GM18861 (cell line): ENCODE data around the gene SEMA7A.
"Not testable (repeated sequence)": the region's sequence is repeated elsewhere in the genome, so short reads cannot be mapped to it uniquely, and the experiment has no call there.

Experiments
- ATAC-seq: cut with Tn5 transposase; IDR thresholded peaks from one replicate; pipeline ENCODE4 v1.9.1; 2021; ENCODE audit not compliant: unreplicated experiment

SEMA7A gene

DNA sequence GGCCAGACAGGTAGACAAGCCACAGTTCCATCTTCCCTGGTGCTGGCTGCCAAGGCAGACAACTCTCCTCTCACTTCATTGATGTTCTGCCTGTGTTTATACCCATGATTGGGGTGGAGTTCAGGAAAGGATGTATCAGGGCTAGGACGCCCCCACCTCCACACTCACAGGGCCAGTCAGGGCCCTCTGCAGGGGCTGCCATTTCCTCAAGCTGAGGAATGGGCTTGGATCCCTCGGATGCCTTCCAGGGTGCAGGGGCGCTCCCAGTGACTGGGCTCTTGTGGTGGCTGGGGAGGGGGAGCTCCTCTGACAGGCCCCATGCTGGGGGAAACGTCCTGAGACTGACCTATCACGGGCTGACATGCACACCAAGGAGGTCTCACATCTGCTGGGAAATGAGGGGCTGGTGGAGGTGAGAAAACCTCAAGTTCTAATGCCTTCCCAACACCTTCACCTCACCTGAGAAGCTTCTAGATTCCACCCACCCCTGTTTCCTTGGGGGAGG, 31.4 kb downstream of the SEMA7A start:
- no peak for ATAC-seq

DNA sequence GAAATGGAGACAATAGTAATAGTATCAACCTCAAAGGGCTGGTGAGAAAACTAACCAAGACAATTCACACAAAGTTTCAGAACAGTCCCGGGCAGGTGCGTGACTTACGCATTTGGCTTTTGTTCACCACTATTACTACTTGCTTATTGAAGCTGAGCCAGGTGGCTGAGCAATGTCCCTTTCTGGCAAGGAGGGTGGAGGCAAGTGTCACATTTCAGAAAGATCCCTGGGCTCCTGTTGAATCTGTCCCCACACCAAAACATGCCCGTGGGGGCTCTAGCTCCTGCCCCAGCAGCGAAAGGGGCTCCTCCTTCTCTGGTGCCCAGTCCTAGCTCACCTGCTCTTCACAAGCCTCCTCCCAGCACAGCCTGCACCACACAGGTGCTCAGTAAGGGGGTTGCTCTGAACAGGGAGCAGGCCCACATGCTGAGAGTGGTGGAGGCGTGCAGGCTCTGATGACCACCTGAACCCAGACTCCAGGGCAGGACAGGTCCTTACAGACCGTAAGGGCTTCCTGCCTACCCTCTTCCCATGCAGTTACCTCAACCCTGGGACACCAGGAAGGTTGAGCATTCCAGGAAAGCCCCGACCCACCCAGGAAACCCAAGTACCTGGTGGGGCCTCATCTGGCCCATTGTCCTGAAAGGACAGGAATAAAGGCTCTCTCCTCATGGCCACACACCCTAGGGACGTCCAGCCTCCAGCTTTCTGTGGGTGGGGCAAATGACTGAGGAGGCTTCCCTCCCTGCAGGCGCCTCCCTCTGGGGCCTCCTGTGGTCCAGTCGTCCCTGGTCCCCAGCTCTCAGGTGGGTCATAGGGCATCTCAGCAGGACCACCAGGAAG, 32.6 kb downstream of the SEMA7A start:
- ATAC-seq = no peak

DNA sequence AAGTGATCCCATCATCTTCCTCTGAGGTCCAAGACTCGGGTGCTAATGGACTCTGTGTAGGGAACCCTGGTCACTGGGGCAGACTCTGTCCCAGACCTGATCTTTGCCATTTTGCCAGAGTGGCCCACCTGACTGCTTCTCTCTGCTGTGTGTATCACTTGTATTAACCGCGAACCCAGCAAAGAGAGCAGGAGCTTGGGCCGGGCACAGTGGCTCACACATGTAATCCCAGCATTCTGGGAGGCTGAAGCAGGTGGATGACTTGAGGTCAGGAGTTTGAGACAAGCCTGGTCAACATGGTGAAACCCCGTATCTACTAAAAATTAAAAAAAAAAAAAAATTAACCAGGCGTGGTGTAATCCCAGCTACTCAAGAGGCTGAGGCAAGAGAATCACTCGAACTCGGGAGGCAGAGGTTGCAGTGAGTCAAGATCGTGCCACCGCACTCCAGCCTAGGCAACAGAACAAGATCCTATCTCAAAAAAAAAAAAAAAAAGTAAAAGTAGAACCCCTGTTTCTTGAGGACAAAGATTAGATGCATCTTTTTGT, 33.4 kb downstream of the SEMA7A start:
- ATAC-seq = no peak

DNA sequence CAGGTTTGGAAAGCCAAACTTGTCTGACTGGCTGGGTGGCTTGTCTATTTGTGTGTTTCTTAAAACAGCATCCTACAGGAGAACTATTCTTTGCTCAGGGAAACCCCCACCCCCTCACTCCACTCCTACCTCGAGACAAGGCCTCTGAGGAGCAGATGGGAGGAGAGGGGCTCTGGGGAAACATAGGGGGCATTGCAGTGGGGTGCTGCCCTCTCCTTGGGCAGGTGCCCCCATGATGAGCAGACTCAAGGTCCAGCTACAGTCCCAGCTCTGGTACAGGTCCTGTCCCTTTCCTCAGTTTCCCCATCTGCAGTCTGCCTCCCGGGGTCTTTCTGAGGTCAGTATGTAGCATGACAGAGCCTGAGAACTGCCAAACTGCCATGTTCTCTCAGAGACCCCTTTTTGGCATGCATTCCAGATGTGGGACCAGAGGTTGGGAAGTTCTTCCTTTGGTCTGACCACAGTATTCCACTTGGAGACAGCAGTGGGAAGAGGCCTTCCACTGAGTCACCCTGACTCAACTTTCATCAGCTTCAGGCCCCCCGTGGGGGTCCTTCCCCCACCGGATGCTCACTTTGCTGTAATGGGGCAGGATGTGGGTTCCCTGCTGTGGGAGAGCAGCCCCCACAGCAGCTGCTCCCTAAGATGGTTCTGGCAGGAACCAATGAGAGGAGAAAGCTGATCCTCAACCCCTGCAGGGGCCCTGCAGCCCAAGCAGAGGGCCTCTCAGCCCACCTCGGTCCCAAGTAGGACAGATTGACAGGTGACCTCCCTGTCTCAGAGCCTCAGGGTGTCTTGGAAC, 34.0 kb downstream of the SEMA7A start:
- ATAC-seq = no peak

DNA sequence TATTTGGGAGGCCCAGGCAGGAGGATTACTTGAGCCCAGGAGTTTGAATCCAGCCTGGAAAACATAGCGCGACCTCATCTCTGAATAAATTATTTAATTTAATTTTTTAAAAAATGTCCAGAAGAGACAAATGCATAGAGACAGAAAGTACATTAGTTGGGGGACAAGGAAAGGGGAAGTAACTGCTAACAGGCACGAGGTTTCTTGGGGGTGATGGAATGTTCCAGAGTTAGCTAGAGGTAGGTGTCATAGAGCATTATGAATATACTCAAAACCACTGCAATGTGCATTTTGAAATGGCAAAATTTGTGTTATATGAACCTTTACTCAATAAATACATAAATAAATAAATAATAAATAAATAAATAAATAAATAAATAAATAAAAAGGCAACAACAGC, 34.7 kb downstream of the SEMA7A start:
- no peak for ATAC-seq

DNA sequence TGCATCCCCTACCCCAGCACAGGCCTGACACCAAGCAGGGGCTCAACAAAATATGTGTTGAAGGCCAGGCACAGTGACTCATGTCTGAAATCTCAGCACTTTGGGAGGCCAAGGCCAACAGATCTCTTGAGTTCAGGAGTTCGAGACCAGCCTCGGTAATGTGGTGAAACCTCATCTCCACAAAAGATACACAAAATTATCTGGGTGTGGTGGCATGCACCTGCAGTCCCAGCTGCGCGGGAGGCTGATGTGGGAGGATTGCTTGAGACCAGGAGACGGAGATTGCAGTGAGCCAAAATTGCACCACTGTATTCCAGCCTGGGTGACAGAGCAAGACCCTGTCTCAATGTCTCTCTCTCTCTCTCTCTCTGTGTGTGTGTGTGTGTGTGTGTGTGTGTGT, 35.6 kb downstream of the SEMA7A start:
- ATAC-seq = no peak

DNA sequence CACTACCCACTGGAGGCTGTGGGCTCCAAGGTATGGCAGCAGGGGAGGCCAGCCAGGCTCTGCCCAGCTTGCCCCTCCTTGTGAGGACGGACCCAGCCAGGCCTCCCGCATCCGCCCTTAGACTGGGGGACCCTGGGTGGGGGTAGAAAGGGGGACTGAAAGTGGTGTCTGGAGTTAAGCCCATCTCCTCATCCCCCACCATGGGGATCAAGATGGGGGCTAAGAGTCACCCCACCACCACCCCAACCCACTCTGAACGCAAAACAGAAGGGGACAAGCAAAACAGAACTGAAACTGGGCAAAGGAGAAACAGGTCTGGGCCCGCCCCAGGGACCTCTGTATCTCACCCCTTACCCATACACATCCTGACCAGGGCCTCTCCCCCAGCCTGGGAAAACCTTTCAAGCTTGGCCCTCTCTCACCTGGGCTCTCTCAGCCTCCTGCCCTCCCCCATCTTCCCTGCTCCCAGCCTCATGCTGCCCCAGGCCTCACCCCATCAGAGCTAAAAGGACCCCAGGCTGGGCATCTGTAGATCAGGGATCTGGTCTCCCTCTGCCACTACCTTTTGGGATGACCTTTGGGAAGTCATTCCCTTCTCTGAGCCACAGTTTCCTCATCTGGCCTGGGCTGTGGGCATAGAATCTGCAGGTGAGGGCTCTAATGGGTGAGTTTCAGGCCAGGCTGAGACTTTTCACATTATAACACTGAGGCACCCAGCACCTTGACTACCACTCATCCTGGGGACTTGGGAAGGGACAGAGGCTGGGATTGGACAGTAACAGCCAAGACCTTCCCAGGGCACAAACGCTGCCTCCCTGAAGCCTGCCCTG, 36.3 kb downstream of the SEMA7A start:
- no peak for ATAC-seq

DNA sequence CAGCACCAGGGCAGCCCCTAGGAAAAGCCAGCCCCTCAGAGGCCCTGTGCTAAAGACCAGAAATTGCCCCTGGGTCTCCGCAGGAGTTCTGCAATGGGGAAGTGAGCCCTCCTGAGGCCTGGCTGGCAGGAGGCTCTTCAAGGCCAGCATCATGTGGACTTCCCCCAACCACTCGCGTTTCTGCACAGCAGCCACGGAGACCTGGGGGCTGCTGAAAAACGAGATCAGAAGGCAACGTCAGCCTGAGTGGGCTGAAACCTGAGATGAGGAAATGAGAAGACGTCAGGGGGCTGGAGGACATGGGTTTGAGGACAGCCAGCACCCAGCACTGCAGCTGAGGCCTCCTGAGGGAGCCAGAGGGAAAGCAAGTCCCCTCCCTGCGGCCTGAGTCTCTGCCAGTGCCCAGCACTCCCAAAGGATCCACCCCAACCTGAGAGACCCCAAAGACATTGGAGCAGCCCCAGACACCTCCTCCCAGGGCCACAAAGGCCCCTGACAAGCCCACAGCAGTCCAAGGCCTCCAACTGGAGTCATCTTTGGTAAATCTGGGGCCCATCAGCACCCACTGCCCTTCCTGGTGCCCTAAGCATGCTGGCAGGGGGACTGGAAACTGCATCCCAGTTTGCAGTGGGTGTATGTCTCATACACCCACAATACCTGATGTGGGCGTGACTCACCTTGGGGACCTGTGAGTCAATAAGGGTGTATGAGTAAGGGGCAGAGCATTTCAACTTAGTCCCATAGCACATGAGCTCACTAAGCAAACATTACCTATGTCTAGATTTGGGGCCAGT, 37.1 kb downstream of the SEMA7A start:
- ATAC-seq = peak; percentile 32

DNA sequence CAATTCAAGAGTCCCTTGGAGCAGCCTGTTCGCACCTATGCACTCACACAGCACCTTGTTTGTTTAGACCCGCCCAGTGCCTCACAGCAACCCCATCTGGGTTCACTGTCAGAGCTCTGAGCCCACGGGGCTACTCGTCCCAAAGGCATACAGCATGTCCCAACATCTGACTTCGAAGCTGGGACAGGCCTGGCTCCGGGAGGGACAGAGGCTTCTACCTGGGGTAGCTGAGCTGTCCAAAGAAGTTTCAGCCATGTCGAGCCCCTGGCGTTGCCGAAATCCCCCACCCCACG, 37.7 kb downstream of the SEMA7A start:
- ATAC-seq = no peak

DNA sequence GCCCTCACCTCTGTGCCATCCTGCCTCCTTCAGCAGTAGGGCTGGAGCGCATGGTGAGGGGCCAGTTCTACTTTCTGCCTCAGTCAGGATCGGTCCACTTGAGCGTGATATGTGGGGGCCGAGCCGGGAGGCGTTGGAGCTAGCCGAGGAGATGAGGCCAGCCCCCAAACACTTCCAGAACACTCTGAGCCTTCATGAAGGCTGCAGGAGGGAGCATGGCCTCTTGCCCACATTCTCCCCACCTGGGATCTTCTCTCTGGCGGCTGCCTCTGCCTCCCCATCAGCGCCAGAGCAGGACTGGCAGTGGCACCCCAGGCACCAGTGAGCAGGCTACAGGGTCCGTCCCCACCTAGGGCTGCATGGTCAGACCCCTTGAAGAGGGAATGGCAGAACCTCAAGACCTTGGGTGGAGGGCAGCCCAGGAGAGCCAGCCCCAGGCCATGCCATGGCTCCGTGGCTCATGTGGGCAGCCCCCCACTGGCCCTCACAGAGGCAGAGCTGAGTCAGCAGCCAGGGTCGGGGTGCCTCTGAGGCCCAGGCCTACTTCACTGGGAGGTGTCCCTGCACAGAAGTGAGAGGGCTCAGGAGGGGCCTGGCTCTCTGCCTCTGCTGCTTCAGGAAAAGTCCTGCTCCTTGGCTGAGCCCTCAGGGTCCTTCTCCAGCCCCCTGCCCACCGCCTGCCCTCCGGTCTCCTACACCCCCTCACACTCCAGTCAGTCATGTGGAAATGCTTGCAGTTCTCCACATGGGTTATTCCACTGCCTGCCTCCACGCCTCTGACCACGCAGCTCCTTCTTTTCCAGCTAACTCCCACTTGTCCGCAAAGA, 38.2 kb downstream of the SEMA7A start:
- ATAC-seq = no peak

DNA sequence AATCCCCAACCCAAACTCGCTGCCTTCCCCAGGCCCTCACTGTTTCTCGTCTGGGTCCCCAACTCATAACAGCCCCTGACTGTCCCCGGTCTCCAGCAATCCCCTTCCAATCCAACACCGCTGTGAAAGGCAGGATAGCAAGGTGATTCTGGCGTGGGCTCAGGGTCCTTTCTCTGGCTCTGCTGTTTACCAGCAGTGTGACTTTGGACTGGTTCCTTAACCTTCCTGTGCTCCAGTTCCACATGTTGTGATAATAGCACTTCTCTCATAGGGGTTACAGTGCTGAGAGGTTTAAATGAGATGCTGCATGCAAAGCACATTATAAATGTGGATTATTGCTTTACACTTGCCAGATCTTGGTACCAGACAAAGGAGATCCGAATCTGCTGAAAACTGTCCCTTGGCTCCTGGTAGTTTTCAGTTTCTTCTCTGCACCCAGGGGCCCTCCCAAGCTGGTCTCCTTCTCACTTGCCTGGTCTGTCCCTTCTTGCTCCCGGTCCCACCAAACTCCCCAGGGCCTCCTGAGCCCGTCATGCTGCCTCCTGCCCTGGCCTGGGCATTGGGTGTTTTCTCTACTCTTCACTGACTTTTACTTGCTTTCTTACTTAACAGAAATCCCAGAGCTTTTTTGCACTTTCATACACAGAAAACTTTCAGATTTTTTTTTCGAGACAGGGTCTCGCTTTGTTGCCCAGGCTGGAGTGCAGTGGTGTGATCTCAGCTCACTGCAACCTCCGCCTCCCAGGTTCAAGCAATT, 39.5 kb downstream of the SEMA7A start:
- ATAC-seq = no peak

DNA sequence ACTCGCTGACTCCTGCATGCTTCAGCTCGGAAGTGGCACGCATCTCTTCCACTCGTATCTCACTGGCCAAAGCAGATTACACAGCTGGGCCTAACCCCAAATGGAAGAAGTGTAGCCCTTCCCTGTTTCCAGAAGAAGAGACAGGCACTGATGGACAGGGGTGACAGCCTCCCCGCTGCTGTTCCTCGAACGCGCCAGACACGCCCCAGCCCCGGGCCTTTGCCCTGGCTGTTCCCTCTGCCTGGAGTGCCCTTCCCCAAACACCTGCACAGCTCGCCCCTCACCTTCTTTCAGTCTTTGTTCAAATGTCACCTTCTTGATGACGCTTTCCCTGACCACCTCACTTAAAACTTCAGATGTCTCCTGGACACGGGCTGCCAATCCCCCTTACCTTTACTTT, 40.3 kb downstream of the SEMA7A start:
- ATAC-seq = no peak

DNA sequence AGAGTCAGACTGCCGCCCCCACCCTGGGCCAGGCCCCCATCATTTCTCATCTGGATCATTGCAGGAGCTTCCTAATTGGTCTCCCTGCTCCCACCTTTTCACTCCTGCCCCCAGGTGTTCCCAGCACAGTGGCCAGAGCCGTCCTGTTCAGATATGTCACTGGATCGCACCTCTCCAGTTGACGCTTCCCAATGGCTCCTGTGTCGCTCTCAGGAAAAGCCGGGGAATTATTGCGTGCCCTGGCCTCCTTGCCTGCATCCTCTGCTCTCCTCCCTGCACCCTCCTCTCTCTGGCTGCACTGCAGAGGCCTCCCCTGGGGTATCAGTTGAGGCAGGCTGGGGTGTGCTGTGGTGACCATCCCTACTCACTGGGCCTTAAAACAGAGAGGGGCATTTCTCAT, 40.9 kb downstream of the SEMA7A start:
- no peak for ATAC-seq

DNA sequence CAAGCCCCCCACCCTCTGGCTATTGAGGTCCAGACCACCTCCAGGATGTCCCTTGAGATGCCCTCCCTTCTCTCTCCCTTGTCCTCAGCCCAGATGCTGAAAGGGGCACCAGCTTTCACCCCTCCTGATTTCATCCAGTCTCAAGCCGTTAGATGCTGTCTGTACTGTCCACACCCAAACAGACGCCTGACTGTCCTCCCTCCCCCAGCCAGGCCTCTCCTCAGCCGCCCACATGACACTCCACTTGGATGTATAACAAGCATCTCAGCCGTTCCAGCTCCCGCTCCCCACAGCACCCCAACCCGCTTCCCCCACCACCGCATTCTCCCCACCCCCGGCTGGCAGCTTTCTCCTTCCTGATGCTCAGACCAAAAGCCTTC, 41.3 kb downstream of the SEMA7A start:
- no peak for ATAC-seq

DNA sequence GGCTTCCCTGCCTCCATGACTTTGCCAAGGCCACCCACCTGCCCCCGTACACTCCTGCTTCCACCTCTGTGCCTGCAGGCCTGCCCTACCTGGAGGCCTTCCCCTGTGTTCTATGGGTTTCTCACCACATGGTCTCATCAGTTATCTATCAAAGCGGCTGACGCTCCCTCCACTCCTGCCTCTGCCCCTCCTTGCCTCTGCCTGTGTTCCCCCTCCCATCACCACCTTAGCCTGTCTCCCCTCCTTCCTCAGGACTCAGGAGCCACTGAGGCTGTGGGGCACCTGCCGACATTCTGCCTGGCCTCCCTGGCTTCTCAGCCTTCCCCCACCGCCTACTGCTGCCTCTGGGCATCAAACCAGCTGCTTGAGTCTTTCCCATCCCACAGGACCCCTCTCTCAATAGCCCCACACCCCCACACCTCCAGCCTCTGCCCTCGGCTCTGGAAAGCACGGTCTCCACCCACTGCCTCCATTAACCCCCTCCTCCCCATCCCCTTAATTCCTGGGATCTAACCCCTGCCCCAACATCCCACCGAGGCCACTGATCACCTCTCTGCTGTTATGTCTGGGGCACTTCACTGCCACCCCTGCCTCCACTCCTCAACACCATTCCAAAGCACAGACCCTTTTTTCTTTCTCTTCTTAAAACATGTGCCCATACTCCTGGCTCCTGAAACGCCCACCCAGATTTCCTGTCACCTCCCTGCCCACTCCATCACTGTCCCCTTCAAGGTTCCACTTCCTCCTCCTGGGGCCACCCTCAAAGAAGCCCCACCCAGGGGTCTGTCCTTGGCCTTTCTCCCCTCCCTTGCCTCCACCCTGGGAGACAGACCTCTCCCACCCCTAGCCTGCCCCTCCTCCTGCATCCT, 41.9 kb downstream of the SEMA7A start:
- ATAC-seq = no peak

DNA sequence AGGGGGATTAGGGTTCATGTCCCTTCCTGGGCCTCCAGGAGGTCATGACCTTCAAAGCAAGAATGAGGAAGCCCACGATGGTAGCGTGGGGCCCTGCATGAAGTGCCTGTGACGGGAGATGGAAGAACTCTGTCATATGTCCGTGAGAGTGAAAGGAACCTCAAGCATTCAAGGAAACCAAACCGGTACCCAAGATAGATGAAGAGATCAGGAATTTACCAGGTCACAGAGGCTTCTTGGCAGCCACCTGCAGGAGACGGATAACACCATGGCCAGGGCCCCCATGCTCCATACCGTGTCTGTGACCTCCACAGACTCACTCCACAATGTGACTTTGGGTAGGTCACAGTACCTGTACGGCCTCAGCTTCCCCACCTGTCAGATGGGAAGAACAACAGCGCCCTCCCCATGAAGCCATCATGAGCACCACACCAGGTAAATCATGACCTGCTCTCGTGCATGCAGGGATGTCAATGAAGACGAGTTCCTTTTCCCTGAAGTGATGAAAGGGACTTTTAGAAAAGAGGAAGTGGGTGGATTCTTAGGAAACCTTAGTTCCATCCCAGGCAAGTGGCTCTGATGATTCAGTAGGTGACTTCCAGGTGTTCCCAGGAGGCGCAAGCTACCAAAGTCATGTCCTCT, 43.0 kb downstream of the SEMA7A start:
- ATAC-seq = no peak

DNA sequence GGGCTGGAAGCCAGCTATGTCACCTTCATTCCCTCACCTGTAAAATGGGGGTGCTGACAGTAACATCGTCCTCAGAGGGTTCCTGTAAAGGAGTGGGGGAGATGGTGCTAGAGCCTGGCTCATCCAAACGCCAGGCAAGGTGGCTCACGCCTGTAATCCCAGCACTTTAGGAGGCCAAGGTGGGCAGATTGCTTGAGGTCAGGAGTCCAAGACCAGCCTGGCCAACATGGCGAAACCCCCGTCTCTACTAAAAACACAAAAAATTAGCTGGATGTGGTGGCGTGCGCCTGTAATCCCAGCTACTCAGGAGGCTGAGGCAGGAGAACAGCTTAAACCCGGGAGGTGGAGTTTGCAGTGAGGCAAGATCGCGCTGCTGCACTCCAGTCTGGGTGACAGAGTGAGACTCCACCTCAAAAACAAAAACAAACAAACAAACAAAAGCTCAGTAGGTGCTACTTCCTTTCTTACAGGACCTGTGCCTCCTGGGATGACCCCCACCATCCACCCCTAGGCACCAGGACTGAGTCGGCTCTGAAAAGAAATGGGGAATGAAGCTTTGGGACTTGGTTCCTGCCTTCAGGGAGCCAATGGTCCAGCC, 43.6 kb downstream of the SEMA7A start:
- not testable (repeated sequence) for ATAC-seq
